Nasal cavity respiratory epithelium epithelial cell of viscerocranial mucosa (primary cell): ENCODE data around the gene CTNNBL1. TPM values are rescaled to one million over a fixed set of nuclear protein-coding genes. Genes with fewer than 3 reads are reported as not detected.

Experiments used
- total RNA-seq: library from RNA; depleted of rRNA; stranded (reverse); fragments of >200 nt; gene quantifications from 2 replicates; pipeline ENCODE4 v1.2.3, GENCODE V29; 2014

Gene CTNNBL1
- 23.6 and 31.8 TPM in 2 replicates for total RNA-seq

GRCh38 chr20:37693635-37694626 is at the start of gene CTNNBL1:
Gene CTNNBL1, plus strand, starts transcription at chr20:37694030. Its CDS starts 93 bp downstream, at chr20:37694123.

GRCh38 chr20:37902504-37903313 is 208.9 kb downstream of the CTNNBL1 start, which contains the start of gene VSTM2L:
Gene VSTM2L, plus strand, starts transcription at chr20:37903127. Its CDS starts 224 bp downstream, at chr20:37903351.

Other genes with a start within 250 kb of the CTNNBL1 start
- gene NNAT, start 172.8 kb upstream of the CTNNBL1 start, total RNA-seq, result not detected in 2 replicates
- 64.6 and 76.5 TPM in 2 replicates for gene BLCAP, start 166.2 kb upstream of the CTNNBL1 start, total RNA-seq
- gene VSTM2L, start 209.1 kb downstream of the CTNNBL1 start, total RNA-seq, result 1.4 and 7.4 TPM in 2 replicates